GM20000 (cell line): Measurements from ENCODE around the gene TIGIT.

Experiments
- DNase-seq: peaks from one replicate; pipeline ENCODE4 v3.0.0; 2012; ENCODE audit warnings: low spot score
- TF ChIP-seq, protein P1 (sequence below): IDR thresholded peaks from 2 replicates; pipeline ENCODE4 v1.5.1; 2012; ENCODE audit warnings: mild to moderate bottlenecking, control low read depth; ENCODE audit errors: extremely low read depth, missing control alignments

Gene TIGIT

GRCh38 chr3:114293838-114294535 is at the start of gene TIGIT:
Gene TIGIT, plus strand, starts transcription at chr3:114294028. Its CDS starts 34 bp downstream, at chr3:114294062.
- no peak for DNase-seq
- TF ChIP-seq, protein P1, sequence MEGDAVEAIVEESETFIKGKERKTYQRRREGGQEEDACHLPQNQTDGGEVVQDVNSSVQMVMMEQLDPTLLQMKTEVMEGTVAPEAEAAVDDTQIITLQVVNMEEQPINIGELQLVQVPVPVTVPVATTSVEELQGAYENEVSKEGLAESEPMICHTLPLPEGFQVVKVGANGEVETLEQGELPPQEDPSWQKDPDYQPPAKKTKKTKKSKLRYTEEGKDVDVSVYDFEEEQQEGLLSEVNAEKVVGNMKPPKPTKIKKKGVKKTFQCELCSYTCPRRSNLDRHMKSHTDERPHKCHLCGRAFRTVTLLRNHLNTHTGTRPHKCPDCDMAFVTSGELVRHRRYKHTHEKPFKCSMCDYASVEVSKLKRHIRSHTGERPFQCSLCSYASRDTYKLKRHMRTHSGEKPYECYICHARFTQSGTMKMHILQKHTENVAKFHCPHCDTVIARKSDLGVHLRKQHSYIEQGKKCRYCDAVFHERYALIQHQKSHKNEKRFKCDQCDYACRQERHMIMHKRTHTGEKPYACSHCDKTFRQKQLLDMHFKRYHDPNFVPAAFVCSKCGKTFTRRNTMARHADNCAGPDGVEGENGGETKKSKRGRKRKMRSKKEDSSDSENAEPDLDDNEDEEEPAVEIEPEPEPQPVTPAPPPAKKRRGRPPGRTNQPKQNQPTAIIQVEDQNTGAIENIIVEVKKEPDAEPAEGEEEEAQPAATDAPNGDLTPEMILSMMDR = no peak

GRCh38 chr3:114252954-114253353 is 40.9 kb upstream of the TIGIT start:
- TF ChIP-seq, protein P1 = no peak

DNA sequence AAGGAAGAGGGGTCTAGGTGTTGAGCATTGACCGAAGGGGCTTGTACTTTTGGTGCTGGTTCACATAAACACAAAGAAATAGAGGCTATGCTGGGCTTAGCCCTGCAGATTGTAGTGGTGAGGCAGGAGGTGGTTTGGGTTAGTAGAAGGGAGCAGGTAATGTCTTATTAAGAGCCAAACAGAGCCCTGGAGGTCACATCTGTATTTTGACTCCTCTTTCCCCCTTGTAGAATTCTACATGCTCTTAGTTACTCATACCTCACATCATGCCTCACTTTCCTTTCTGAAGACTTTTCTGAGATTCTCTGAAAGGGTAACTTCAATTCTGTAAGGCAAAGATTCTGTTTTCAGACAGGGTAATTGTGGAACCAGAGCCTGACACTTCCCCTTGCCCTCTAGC is 40.3 kb upstream of the TIGIT start:
- DNase-seq = no peak
- TF ChIP-seq, protein P1 = no peak

More at GRCh38 chr3:114252954-114253353, 40.9 kb upstream of the TIGIT start:
- DNase-seq = no peak

DNA sequence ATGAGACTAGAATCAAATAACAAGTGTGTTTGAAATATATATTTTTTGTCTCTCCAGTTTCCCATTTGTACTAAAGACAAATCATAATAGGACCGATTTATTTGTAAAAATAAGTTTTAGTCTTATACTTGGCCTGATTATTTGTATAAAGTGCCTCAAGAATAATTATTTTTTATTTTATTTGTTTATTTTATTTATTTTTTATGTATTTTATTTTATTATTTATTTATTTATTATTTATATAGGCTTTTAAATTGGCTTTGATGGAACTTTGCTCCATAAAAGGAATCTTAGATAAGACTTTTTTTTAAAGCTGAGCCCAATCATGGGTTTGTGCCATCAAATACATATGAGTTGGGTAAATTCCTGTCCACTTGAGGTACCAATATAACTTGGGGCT is 34.3 kb upstream of the TIGIT start:
- DNase-seq = no peak
- TF ChIP-seq, protein P1 = no peak

DNA sequence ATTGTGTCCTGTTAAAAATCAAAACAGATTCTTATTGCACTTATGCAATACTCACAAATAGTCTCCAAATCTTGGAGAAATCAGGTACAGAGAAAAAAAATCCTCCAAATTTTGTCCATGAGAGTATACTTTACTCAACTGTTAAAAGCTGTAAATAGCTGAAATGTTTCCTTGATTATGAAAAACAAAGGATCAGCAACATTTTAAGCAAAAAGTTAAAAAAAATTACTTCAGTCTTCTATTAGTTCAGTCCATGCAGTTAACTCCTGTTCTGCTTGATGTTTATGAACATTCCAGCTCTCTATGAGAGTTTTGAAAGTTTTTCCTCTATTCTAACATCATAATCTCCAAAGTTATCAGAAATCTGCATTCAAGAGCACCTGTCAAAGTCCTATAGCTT is 33.7 kb upstream of the TIGIT start:
- DNase-seq = no peak
- TF ChIP-seq, protein P1 = no peak

- DNase-seq = no peak
- TF ChIP-seq, protein P1 = no peak
These were observed 23.8 kb upstream of the TIGIT start for GRCh38 chr3:114270019-114270418.

GRCh38 chr3:114272271-114272670 is 21.6 kb upstream of the TIGIT start:
- no peak for DNase-seq
- TF ChIP-seq, protein P1 = no peak
